Activated CD8-positive, alpha-beta T cell treated with anti-CD3 and anti-CD28 coated beads for 36 hours (primary cell): ENCODE measurements around the gene ASIC4. TPM values are rescaled to one million over a fixed set of nuclear protein-coding genes. Genes with fewer than 3 reads are reported as not detected.

Source experiments
- ATAC-seq: fragments of 200-7000 bp; cut with Tn5 transposase; one replicate; pipeline ENCODE4 v1.10.0; 2021; ENCODE audit warnings: mild to moderate bottlenecking, moderate library complexity
- CTCF ChIA-PET: fragments of 350-600 bp; sonication (Branson Sonifier 250); formaldehyde crosslinking; loops from one replicate; lab custom pipeline; 2021; ENCODE audit warnings: antibody characterized with exemption; lab: Charles Lee
- POLR2A ChIA-PET: fragments of 350-600 bp; sonication (Branson Sonifier 250); formaldehyde crosslinking; loops from one replicate; lab custom pipeline; 2021; ENCODE audit warnings: antibody characterized with exemption; lab: Charles Lee
- DNase-seq: peaks from one replicate; pipeline ENCODE4 v3.0.0-alpha.2; 2020
- H3K27ac Mint-ChIP-seq: one replicate; pipeline ENCODE4 v1.8.0; 2021; ENCODE audit warnings: mild to moderate bottlenecking, mixed read lengths
- H3K27me3 Mint-ChIP-seq: one replicate; pipeline ENCODE4 v1.8.0; 2021; ENCODE audit warnings: mixed read lengths
- H3K36me3 Mint-ChIP-seq: one replicate; pipeline ENCODE4 v1.8.0; 2021; ENCODE audit warnings: low read depth, mixed read lengths
- H3K4me1 Mint-ChIP-seq: one replicate; pipeline ENCODE4 v1.8.0; 2021; ENCODE audit warnings: low read depth, mixed read lengths
- H3K4me3 Mint-ChIP-seq: one replicate; pipeline ENCODE4 v1.8.0; 2021; ENCODE audit warnings: mild to moderate bottlenecking, moderate library complexity, mixed read lengths
- H3K9me3 Mint-ChIP-seq: one replicate; pipeline ENCODE4 v1.8.0; 2021; ENCODE audit warnings: mixed read lengths
- intact Hi-C: fragments of 100-400 bp; cut with micrococcal nuclease; formaldehyde crosslinking; loops from one replicate; pipeline ENCODE4 v1.10.0; 2022
- total RNA-seq, 2 experiments: library from RNA; stranded (reverse); gene quantifications; one replicate each; pipeline ENCODE4 v1.2.3, GENCODE V29; 2021
- TF ChIP-seq, protein P1 (sequence below): fragments of 200-600 bp; IDR thresholded peaks from one replicate; pipeline ENCODE4 v1.8.0; 2022; ENCODE audit warnings: antibody characterized with exemption, mild to moderate bottlenecking

The ASIC4 gene
- total RNA-seq, 2 experiments from 2014 or later = not detected

DNA sequence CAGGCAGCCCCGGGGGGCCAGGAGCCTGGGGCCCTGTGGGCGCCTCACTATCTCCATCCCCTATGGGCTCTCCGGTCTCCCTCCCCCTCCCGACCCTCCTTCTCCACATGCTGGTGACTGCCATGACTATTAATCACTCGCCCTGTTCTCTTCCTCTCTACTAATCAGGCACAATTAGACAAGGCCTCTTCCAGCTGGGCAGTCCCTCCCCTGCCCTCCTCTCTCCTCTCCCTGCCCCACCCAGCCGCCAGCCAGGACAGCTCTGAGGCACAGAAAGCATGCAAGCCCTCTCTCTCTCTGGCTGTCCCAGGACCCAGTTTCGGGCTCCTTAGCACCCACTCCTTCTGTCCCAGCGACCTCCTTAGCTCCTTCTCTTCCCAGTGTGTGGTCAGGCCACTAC, 5.8 kb downstream of the ASIC4 start:
- ChIA-PET CTCF (interaction anchor here (1.0 to 4.6 kb wide), 10 partner anchors 8 to 117 kb away, joined by 3 to 34 read pairs (median 6); partner anchors contain the start of gene GMPPA), POLR2A (no interaction called here)
- TF ChIP-seq, protein P1, sequence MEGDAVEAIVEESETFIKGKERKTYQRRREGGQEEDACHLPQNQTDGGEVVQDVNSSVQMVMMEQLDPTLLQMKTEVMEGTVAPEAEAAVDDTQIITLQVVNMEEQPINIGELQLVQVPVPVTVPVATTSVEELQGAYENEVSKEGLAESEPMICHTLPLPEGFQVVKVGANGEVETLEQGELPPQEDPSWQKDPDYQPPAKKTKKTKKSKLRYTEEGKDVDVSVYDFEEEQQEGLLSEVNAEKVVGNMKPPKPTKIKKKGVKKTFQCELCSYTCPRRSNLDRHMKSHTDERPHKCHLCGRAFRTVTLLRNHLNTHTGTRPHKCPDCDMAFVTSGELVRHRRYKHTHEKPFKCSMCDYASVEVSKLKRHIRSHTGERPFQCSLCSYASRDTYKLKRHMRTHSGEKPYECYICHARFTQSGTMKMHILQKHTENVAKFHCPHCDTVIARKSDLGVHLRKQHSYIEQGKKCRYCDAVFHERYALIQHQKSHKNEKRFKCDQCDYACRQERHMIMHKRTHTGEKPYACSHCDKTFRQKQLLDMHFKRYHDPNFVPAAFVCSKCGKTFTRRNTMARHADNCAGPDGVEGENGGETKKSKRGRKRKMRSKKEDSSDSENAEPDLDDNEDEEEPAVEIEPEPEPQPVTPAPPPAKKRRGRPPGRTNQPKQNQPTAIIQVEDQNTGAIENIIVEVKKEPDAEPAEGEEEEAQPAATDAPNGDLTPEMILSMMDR = no peak
- Mint-ChIP-seq H3K9me3 (no peaks in the 10 kb centered on the region), H3K27me3 (peaks cover 69% of the 10 kb centered on the region), H3K4me3 (no peak overlapping the region), H3K36me3 (no peaks in the 10 kb centered on the region), H3K27ac (no peak overlapping the region), H3K4me1 (peaks cover 7% of the 10 kb centered on the region)
- ATAC-seq = no peak
- DNase-seq = no peak
- intact Hi-C loops = no loop called here

DNA sequence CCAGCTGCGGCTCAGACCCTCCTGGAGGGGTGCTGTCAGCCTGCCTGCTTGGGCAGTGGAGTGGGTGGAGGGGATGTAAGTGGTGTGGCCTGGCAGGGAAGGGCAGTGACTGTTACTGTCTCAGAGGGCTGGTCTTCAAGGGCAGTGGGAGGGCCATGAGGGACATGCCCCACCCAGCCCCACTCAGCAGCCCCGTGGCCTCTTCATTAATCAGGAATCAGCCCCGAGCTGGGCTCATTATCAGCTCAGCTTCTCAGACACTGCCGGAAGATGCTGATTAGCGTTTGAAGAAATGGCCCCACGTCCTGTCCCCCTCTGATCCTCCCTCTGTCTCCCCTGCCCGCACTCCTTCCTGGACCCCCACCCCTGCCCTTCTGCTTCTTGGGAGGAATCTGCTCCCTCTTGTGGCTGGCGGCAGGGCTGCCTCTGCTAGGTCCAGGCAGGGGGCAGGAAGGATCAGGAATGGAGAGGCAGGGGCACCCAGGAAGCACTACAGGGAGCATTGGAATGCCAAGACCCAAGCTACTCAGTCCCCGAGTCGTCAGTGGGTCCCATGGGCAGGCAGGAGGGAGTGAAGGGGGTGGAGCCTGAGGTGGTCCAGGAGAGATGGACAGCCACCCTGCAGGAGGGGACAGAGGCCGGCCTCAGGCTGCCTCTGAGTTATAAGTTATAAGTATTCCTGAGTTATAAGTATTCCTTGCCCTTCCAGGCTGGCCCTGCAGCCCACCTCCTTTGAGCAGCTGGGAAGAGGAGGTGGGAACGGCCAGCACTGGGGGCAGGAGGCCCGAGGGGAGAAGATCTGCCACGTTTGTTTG, 7.0 kb downstream of the ASIC4 start:
- TF ChIP-seq, protein P1 = peak; percentile 50
- peak; percentile 30 for DNase-seq
- POLR2A ChIA-PET = interaction anchor here (0.6 kb wide), 1 partner anchor 1912 kb away, joined by 3 read pairs; no protein-coding TSS in a partner anchor
- Mint-ChIP-seq H3K4me1 (peaks cover 7% of the 10 kb centered on the region), H3K27ac (no peak overlapping the region), H3K4me3 (no peak overlapping the region), H3K9me3 (no peaks in the 10 kb centered on the region), H3K27me3 (peaks cover 63% of the 10 kb centered on the region), H3K36me3 (no peaks in the 10 kb centered on the region)
- peak; percentile 65 for ATAC-seq
- intact Hi-C loops = no loop called here
- CTCF ChIA-PET = interaction anchor here (0.6 to 4.6 kb wide), 13 partner anchors 9 to 118 kb away, joined by 3 to 34 read pairs (median 5); partner anchors contain the start of gene GMPPA

DNA sequence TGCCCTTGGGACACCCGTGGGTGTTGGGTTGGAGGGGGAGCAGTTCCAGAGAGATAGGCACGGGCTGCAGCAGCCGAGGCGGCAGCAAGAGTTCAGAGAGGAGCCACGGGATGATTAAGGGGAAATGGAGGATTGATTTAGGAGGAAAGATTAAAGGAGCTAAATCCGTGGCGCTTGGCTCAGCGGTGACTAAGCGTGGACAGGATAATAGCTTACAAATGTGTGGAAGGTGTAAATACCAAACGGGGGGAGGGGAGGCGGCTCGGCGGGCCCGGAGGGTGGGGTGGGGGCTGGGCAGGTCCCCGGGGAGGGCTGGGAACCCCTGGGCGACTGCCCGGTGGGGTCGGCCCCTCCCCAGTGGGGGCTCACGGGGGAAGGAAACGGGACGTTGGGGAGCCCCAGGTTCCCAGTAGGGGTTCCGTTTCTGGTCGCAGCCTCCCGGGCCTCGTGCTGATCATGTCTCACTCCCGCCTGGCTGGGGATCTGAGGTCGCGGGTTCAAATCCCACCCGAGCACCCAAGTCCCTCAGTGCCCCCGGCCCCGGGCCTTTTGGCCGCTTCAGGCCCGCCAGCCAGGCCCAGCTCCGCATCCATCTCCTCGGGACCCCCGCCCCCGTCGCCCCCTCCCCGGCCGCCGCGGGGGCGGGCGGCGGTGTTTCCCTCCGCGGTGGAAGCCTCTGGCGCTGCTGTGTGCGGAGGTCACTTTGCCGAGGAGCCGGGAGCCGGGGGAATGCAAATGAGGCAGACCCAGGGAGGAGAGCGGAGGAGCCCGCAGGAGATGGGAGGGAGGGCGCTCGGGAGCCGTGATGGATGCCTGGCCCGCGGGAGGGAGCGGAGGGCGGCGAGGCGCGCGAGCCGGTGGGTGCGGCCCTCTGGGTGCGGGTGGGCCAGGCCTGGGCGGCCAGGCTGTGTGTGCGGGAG, 8.1 kb downstream of the ASIC4 start:
- intact Hi-C loops = no loop called here
- CTCF ChIA-PET = interaction anchor here (0.9 to 10.0 kb wide), 9 partner anchors 8 to 55 kb away, joined by 3 to 283 read pairs (median 4); partner anchors contain the start of genes ASIC4 and GMPPA
- H3K36me3 Mint-ChIP-seq = no peaks in the 10 kb centered on the region
- H3K27ac Mint-ChIP-seq = no peak overlapping the region
- H3K4me1 Mint-ChIP-seq = peaks cover 7% of the 10 kb centered on the region
- no peaks in the 10 kb centered on the region for H3K9me3 Mint-ChIP-seq
- no peak for DNase-seq
- ATAC-seq = peak; percentile 28
- peaks cover 62% of the 10 kb centered on the region for H3K27me3 Mint-ChIP-seq
- POLR2A ChIA-PET = interaction anchor here (0.6 kb wide), 1 partner anchor 1911 kb away, joined by 3 read pairs; no protein-coding TSS in a partner anchor
- TF ChIP-seq, protein P1 = no peak
- no peak overlapping the region for H3K4me3 Mint-ChIP-seq

DNA sequence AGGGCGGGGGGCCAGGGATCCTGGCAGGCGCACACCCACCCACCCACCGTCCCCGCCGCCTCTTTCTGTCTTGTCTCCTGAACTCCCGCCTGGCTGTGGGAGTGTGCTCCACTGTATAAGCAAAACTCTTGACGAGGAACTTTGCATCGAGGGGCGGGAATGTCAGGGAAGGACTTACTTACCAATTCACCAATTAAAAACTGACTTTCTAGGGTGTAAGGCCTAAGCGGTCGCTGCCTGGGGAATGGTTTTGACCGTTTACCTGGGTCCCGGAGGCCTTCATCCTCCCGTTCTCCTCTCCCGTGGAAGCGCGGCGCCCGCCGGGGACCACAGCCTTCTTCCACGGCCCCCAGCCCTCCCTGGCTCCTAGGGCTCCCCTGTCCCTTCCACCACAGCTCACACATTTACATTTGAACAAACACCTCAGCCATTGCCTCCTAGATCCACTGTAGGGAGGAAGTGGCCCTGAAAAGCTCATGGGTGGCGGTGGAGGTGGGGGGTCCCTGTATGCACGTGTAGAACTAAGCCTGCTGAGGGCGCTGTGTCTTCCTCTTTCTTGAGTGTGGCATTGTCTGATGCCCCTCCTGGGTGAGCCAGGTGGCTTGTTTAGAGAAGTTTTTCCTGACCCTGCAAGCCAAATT, 8.9 kb downstream of the ASIC4 start:
- Mint-ChIP-seq H3K27me3 (peaks cover 61% of the 10 kb centered on the region), H3K9me3 (no peaks in the 10 kb centered on the region), H3K27ac (no peak overlapping the region), H3K36me3 (no peaks in the 10 kb centered on the region), H3K4me3 (no peak overlapping the region), H3K4me1 (peaks cover 7% of the 10 kb centered on the region)
- ChIA-PET CTCF (interaction anchor here (0.8 to 10.0 kb wide), 7 partner anchors 9 to 56 kb away, joined by 3 to 283 read pairs (median 4); partner anchors contain the start of genes ASIC4 and GMPPA), POLR2A (no interaction called here)
- intact Hi-C loops = no loop called here
- DNase-seq (peak; percentile 24), ATAC-seq (peak; percentile 32)
- TF ChIP-seq, protein P1 = no peak
